NCI-H1105 (cell line): ENCODE measurements around the gene C11orf87.

ENCODE experiments used
- DNase-seq: peaks from one replicate; lab custom pipeline; 2025; lab: John Stamatoyannopoulos, UW

Gene C11orf87

GRCh38 chr11:109443052-109443451, 21.1 kb downstream of the C11orf87 start:
- DNase-seq, result no peak

DNA sequence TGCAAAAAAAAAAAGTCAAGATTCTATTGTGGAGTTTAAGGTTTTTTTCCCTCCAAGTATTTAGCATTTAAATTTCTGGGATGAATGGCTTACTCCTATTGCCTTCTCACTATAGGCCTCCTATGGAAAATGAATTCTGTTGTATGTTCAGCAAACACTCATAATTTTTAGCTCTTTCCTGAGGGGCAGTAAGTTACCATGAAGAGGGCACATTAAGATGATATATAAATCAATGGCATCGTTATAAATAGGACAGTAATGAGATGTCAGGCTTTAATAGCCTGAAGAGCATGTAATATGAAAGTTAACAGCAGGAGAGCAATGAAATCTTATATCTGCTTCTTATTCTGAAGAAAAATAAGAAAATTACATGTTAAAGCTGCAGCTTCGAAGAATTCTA, 32.9 kb downstream of the C11orf87 start:
- no peak for DNase-seq
